Fibroblast of skin of scalp (primary cell): Measurements from ENCODE around the gene TMCO4.

Experiments
- DNase-seq: peaks from one replicate; pipeline ENCODE4 v3.0.0-alpha.2; 2013

The TMCO4 gene

DNA sequence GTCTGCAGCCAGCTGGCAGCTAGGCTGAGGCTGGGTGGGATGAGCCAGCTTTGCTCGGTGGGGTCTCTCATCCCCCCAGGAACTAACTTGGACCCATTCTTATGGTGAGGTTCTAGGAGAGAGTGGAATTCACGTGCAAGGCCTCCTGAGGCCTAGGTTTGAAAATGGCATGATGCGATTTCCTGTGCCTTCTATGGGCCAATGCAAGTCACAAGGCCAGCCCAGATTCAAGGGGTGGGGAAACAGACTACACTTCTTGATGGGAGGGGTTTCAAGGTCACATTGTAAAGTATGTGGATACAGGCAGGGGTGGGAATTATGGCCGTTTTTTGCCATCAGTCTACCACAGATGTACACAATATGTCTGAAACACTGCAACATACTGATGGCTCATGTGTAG lies 86.8 kb downstream of the TMCO4 start:
- no peak for DNase-seq

DNA sequence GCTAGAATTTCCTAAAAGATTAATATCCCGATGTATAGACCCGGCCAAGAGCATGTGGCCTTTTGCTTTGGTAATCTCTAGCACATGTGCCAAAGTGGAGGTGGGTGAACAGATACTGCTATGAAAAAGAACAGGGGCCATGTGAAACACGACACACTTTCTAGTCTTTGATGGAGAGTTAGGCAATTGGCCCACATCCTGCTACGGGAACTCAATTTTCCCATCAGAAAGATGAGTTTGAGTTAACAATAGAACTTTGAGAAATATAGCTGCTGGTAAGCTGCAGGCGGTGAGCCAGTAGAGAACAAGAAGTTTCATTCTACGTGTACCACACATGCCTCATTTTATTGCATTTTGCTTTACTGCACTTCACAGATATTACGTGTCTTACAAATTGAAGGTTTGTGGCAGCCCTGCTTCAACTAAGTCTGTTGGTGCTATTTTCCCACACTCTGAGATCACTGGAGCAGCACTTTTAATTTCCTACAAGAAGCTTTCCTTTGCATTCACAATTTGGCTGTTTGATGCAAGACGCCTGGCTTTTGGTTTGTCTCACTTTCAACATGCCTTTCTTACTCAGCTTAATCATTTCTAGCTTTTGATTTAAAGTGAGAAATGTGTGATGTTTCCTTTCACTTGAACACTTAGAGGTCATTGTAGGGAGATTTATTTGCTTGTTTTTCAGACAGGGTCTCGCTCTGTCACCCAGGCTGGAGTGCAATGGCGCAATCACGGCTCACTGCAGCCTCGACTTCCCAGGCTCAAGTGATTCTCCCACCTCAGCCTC lies 88.7 kb downstream of the TMCO4 start:
- no peak for DNase-seq

GRCh38 chr1:19709260-19709793 lies 90.4 kb downstream of the TMCO4 start:
- DNase-seq: no peak

DNA sequence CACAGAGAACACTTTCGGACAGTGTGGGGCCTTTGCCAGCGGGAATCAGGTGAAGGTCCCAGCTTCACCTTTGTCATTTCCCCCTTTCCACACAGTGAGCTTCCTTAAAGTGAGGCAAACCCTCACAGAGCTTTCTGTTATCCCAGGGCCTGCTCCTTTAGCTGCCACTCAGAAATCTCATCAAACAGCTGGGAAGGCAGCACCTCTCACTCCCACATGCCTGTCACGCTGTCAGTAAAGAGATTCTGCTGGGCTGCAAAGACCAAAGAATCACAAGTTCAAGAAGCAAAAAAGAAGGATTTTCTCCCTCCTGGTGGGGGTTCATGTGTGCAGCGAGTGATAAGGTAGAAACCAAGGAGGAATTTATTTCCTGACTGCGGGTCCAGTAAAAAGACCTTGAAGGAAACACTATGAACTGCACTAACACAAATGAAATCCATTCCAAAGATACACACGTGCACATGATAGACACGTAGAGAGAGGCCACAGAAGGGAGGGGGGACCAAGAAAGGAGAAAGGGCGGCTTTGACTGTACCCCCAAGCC lies 91.1 kb downstream of the TMCO4 start:
- DNase-seq: no peak

DNA sequence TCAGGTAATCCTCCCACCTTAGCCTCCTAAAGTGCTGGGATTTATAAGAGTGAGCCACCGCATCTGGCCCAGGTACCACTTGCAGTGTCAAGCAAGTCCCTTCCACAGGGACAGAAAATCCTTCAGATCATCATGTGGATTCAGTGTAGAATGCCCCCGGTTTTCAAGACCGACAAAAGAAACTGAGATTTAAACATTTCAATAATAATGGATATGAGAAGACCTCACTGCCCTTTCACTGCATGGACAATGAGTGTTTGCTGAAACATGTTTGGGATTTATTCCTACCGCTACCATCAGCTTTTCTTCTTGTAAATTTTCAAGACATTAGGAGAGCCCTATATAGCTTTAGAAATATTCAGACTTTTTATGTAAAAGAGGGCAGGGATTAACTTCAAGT lies 93.6 kb downstream of the TMCO4 start:
- no peak for DNase-seq

- DNase-seq: no peak
These were observed 94.3 kb downstream of the TMCO4 start for GRCh38 chr1:19705464-19705863.

DNA sequence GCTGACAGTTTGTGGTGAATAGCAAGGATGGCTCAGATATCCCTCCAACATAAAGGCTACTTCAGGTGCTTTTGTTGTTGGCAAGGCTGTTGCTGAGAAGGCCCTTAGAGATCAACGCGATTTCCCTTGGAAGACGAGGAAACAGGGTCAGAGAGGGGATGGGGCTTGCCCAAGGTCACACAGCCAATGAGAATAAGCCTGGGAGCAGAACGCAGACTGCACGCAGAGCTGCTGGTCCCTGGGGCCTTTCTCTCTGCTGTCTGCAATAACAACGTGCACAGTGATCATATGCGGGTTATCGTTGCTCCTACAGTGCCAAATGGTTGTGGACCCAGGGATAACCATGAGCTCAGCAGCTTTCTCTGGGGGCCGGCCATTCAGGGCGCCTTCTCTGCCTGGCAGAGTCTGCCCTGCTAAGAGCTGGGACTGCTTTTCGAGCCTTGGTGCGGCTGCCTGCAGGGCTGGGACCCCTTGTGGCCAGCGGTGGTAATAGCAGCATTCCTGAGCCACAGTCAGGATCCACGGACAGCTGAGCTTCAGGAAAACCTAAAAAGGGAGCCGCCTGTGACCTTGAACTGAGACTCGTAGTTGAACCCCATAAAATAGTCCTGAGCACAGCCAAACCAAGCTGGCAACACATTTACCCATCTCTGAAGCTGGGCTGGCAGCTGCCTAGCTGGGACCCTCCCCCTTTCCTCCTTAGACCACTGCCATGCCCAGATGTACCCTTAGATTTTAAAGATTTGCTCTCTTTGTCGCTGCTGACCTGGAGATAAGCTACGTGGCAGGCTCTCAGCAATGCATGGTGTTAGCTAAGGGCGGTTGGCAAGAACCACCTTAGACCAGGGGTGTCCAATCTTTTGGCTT lies 95.2 kb downstream of the TMCO4 start:
- peak; percentile 70 for DNase-seq

- no peak for DNase-seq
These were observed 96.4 kb downstream of the TMCO4 start for GRCh38 chr1:19703280-19703679.

GRCh38 chr1:19700079-19700777 lies 99.5 kb downstream of the TMCO4 start:
- no peak for DNase-seq

DNA sequence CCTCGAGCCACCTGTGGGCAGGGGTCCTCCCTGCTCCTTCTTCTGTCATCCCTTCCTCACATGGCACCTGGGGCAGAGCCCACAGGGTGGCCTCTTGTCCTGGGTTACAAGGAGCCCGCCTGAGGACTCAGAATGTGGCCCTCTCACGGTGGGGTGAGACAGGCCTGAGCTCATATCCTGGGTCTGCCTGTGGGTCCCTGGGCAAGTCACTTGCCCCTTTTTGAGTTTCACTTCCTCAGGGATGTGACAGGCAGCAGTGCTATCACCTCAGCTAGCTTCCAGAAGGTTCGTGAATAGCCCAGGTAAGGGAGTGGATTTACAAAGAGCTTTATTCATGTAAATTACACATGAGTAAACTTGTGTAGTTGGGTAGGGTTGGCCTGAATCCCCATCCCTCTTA lies 101.5 kb downstream of the TMCO4 start:
- DNase-seq: no peak

DNA sequence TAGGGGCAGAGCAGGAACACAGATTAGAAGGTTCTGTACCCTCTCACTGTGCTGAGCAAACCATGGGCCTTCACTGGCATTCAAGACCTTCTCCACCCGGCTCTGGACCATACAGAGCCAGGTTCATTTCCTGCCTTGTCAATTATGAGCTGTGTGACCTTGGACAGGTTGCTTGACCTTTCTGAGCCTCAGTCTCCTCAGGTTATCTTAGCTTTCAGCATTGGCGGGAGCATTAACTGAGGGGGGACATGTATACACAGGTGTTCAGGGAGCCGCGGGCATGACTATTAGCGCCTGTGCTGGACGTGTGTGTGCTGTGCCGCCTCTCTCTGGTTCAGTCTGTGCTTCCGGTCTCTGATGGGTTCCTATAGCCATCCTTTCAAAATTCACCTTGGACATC lies 102.9 kb downstream of the TMCO4 start:
- no peak for DNase-seq

- DNase-seq: no peak
These were observed 103.9 kb downstream of the TMCO4 start for GRCh38 chr1:19695772-19696171.

- DNase-seq: no peak
These were observed 105.4 kb downstream of the TMCO4 start for GRCh38 chr1:19694298-19694697.

GRCh38 chr1:19690342-19690741 lies 109.4 kb downstream of the TMCO4 start:
- DNase-seq: no peak

- DNase-seq: no peak
These were observed 109.9 kb downstream of the TMCO4 start for GRCh38 chr1:19689856-19690255.

DNA sequence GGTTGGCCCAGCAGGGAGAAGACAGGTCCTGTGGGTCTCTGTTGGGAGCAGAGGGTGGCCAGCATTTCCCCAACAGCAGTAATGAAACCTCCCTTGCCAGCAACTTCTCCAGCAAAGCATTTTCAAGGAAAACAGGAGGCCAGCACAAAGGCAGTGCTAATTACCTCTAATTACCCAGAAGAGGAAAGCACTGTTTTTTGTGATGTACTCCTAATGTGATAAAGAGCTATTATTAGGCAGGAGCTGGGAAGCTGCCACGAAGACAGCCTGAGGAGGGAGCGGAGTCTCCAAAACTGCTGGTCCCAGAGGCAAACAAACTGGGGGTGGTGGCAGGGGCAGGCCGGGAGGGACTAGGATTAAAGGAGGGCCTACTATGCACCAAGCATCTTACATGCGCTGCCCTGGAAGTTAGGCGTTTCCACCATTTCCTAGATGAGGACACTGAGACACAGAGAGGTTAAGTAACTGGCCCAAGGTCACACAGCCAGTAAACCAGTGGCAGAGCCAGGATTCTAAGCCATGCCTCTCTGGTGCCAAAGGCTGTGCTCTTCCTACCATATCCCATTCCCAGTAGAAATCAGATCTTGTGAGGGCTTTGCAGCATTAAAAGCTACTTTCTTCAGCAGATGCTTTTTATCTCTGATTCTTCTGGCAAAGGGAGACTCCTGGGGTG lies 110.5 kb downstream of the TMCO4 start:
- no peak for DNase-seq

GRCh38 chr1:19688041-19688842 lies 111.5 kb downstream of the TMCO4 start:
- no peak for DNase-seq

- DNase-seq: no peak
These were observed 112.3 kb downstream of the TMCO4 start for GRCh38 chr1:19687414-19687813.

DNA sequence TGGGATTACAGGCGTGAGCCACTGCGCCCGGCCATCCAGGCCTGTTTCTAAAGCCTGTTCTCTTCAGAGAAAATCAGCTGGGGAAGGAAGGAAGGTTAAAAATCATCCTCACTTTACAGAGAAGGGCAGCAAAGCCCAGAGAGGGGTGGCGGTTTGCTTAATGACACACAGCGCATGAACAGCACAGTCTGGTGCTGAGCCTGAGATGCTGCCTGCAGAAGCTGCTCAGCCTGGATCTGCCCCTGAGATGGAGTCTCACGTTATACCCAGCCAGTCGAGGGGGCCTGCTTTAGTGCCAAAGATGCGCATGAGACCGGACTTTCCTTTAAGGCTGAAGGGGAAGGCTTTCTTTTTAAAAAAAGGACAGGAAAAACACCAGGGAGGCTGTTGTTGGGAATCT lies 113.7 kb downstream of the TMCO4 start:
- no peak for DNase-seq

DNA sequence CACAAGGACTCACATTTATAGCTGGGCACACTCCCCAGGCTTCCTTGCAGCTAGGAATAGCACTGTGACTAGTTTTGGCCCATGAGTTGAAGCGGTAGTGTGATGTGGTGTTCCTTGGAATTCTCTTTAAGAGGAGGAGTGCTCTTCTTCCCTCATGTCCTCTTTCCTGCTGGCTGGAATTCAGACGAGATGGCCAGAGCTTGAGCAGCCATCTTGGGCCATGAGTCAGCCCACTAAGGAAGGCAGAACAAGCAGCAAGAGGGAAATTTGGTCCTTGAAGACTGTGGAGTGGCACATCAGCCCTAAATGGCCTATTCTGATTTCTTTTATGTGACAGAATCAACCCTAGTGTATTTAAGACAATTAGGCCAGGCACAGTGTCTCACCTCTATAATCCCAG lies 115.0 kb downstream of the TMCO4 start:
- DNase-seq: no peak

- no peak for DNase-seq
These were observed 116.4 kb downstream of the TMCO4 start for GRCh38 chr1:19683351-19683750.
